K562 (cell line): Measurements from ENCODE around the gene IL37. TPM values are rescaled to one million over a fixed set of nuclear protein-coding genes. Genes with fewer than 3 reads are reported as not detected.

Experiments
- CBFA2T3 ChIP-seq: fragments of 450-650 bp; IDR thresholded peaks from 2 replicates; pipeline ENCODE4 v1.6.1; 2017
- EP300 ChIP-seq: IDR thresholded peaks from 2 replicates; pipeline ENCODE4 v1.6.1; 2012; ENCODE audit warnings: low read length, improper control_type of control experiment
- KDM2B ChIP-seq: fragments of 250-450 bp; sonication (Bioruptor Pico); IDR thresholded peaks from 2 replicates; pipeline ENCODE4 v1.8.0; 2021; ENCODE audit warnings: mild to moderate bottlenecking, moderate library complexity
- MAFF ChIP-seq: IDR thresholded peaks from 2 replicates; pipeline ENCODE4 v1.6.1; 2012; ENCODE audit warnings: low read length, improper control_type of control experiment
- MTA1 ChIP-seq: fragments of 450-650 bp; IDR thresholded peaks from 2 replicates; pipeline ENCODE4 v1.6.1; 2017; ENCODE audit warnings: borderline replicate concordance
- polyA plus RNA-seq, 8 experiments: library from polyadenylated mRNA; depleted of rRNA in 4 of 8; stranded (reverse) in 5 of 8; unstranded in 3 of 8; fragments of >200 nt; fragmentation: Nextera tagmentation in 2 of 8; fragmentation: Illumina TruSeq in 1 of 8; extraction: Ambion mirVana in 2 of 8; extraction: Trizol in 1 of 8; gene quantifications; 2 replicates each; pipeline versions ENCODE4 v1.2.1 to v1.2.3, GENCODE V29; 2011 to 2014; ENCODE audit warnings: inconsistent platforms in 1 of 8, missing spikeins in 1 of 8
- total RNA-seq, 7 experiments: library from RNA; depleted of rRNA in 6 of 7; stranded (reverse); fragments of >200 nt in 6 of 7; fragmentation: Illumina TruSeq in 2 of 7; extraction: Trizol in 2 of 7; gene quantifications; 2 replicates each; pipeline versions ENCODE4 v1.2.1 to v1.2.3, GENCODE V29; 2011 to 2021; ENCODE audit warnings: low replicate concordance in 1 of 7
- TF ChIP-seq, protein P1 (sequence below): fragments of 450-650 bp; IDR thresholded peaks from 2 replicates; pipeline ENCODE4 v1.7.1; 2018; ENCODE audit warnings: mild to moderate bottlenecking, low read depth; ENCODE audit not compliant: partially characterized antibody
- TF ChIP-seq, protein P2 (sequence below): IDR thresholded peaks from 2 replicates; pipeline ENCODE4 v1.6.1; 2012; ENCODE audit warnings: low read depth, low read length, improper control_type of control experiment, borderline replicate concordance

IL37 gene
- total and polyA plus RNA-seq, 9 of the 15 experiments (the other 6 are each of a cell fraction or from before 2014, with no cell fraction given), result not detected

DNA sequence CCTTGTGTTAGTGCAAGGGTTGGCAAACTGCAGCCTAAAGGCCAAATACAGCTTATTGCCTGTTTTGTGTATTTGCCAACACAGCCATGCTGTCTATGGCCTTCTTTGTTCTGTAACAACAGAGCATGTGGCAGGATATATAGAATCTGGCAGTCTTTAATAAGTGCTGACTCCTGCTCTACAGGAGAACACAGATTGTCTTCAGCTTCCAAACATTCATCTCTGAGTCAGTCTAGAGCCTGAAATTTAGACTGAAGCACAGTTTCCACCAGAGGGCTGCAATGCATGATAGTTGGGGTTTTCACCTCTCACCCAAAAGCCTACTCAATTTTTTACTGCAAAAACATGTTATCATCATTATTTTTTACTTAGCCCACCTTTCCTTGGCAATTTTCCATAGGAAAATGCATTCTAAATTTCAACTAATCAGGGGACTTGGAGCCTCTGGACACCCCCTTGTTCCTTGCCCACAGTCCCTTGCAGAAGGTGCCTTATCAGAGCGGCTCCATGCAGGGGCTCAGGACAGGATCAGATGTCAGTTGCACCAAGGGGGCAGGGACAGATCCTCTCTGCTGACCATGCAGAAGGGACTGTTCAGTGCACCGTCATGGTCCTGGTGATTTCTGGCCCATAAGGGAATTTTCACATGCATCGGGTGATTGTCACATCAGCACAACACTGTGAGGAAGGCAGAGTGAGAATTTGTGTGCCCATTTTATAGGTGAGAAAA lies 12.4 kb downstream of the IL37 start (continued):
- no peak for TF ChIP-seq MTA1
- TF ChIP-seq, protein P1, sequence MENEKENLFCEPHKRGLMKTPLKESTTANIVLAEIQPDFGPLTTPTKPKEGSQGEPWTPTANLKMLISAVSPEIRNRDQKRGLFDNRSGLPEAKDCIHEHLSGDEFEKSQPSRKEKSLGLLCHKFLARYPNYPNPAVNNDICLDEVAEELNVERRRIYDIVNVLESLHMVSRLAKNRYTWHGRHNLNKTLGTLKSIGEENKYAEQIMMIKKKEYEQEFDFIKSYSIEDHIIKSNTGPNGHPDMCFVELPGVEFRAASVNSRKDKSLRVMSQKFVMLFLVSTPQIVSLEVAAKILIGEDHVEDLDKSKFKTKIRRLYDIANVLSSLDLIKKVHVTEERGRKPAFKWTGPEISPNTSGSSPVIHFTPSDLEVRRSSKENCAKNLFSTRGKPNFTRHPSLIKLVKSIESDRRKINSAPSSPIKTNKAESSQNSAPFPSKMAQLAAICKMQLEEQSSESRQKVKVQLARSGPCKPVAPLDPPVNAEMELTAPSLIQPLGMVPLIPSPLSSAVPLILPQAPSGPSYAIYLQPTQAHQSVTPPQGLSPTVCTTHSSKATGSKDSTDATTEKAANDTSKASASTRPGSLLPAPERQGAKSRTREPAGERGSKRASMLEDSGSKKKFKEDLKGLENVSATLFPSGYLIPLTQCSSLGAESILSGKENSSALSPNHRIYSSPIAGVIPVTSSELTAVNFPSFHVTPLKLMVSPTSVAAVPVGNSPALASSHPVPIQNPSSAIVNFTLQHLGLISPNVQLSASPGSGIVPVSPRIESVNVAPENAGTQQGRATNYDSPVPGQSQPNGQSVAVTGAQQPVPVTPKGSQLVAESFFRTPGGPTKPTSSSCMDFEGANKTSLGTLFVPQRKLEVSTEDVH, result no peak
- peak; percentile 64 for TF ChIP-seq CBFA2T3
- TF ChIP-seq, protein P2, sequence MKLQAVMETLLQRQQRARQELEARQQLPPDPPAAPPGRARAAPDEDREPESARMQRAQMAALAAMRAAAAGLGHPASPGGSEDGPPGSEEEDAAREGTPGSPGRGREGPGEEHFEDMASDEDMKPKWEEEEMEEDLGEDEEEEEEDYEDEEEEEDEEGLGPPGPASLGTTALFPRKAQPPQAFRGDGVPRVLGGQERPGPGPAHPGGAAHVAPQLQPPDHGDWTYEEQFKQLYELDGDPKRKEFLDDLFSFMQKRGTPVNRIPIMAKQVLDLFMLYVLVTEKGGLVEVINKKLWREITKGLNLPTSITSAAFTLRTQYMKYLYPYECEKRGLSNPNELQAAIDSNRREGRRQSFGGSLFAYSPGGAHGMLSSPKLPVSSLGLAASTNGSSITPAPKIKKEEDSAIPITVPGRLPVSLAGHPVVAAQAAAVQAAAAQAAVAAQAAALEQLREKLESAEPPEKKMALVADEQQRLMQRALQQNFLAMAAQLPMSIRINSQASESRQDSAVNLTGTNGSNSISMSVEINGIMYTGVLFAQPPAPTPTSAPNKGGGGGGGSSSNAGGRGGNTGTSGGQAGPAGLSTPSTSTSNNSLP, result no peak
- TF ChIP-seq KDM2B (CRISPR knock-in tag), result no peak
- TF ChIP-seq MAFF, result peak; percentile 37; the same call in 1 of the 2 replicates
- TF ChIP-seq EP300, result peak; percentile 52; the same call in 1 of the 2 replicates
